AG09309 (cell line): ENCODE measurements around the gene SEC14L1.
A peak's percentile ranks its signal among the peaks of the same experiment; 100 is the strongest.
"Not testable (repeated sequence)": the region's sequence is repeated elsewhere in the genome, so short reads cannot be mapped to it uniquely, and the experiment has no call there.

Source experiments
- DNase-seq: peaks from one replicate; pipeline ENCODE4 v3.0.0-alpha.2; 2010; ENCODE audit warnings: low read depth
- H3K4me3 ChIP-seq: 2 replicates; pipeline ENCODE4 v1.5.1; 2011; ENCODE audit warnings: mild to moderate bottlenecking, low read depth, low read length, moderate library complexity; ENCODE audit not compliant: control insufficient read depth
- CTCF ChIP-seq: IDR thresholded peaks from 2 replicates; pipeline ENCODE4 v1.5.1; 2011; ENCODE audit warnings: mild to moderate bottlenecking, low read depth, low read length, inconsistent platforms; ENCODE audit not compliant: insufficient read depth, control insufficient read depth; ENCODE audit errors: missing control alignments

Gene SEC14L1

GRCh38 chr17:77247048-77247541, 106.3 kb downstream of the SEC14L1 start:
- DNase-seq, result no peak
- TF ChIP-seq CTCF, result peak; percentile 82
- peak overlapping the region; percentile 64 for H3K4me3 ChIP-seq

- no peak for DNase-seq
- TF ChIP-seq CTCF, result no peak
- H3K4me3 ChIP-seq, result no peak overlapping the region
Measured at GRCh38 chr17:77247609-77248008, 106.8 kb downstream of the SEC14L1 start.

- no peak overlapping the region for H3K4me3 ChIP-seq
- no peak for TF ChIP-seq CTCF
- DNase-seq, result no peak
Measured at GRCh38 chr17:77248216-77249114, 107.7 kb downstream of the SEC14L1 start.

GRCh38 chr17:77251622-77252183, 110.9 kb downstream of the SEC14L1 start:
- no peak for TF ChIP-seq CTCF
- no peak for DNase-seq
- H3K4me3 ChIP-seq, result no peak overlapping the region

- DNase-seq, result peak; percentile 55
- H3K4me3 ChIP-seq, result not testable (repeated sequence)
Measured at GRCh38 chr17:77252306-77252705, 111.5 kb downstream of the SEC14L1 start.

GRCh38 chr17:77253611-77254051, 112.9 kb downstream of the SEC14L1 start:
- H3K4me3 ChIP-seq, result no peak overlapping the region
- TF ChIP-seq CTCF, result no peak
- DNase-seq, result no peak

GRCh38 chr17:77254951-77255825, 114.4 kb downstream of the SEC14L1 start:
- no peak overlapping the region for H3K4me3 ChIP-seq
- peak; percentile 82 for DNase-seq
- no peak for TF ChIP-seq CTCF

- DNase-seq, H3K4me3 ChIP-seq: not testable (repeated sequence)
Measured at GRCh38 chr17:77255970-77256369, 115.2 kb downstream of the SEC14L1 start.
